HG03432 (cell line): ENCODE measurements around the gene KRTAP1-3.
"Not testable (repeated sequence)": the region's sequence is repeated elsewhere in the genome, so short reads cannot be mapped to it uniquely, and the experiment has no call there.

Source experiments
- ATAC-seq: cut with Tn5 transposase; IDR thresholded peaks from one replicate; pipeline ENCODE4 v1.9.1; 2021; ENCODE audit warnings: mild to moderate bottlenecking, moderate library complexity; ENCODE audit not compliant: unreplicated experiment

Gene KRTAP1-3, protein sequence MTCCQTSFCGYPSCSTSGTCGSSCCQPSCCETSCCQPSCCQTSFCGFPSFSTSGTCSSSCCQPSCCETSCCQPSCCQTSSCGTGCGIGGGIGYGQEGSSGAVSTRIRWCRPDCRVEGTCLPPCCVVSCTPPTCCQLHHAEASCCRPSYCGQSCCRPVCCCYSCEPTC

GRCh38 chr17:41034346-41034935, at the start of gene KRTAP1-3:
KRTAP1-3 (minus strand) TSS chr17:41034874; CDS start chr17:41034821, 53 bp downstream.
- not testable (repeated sequence) for ATAC-seq

DNA sequence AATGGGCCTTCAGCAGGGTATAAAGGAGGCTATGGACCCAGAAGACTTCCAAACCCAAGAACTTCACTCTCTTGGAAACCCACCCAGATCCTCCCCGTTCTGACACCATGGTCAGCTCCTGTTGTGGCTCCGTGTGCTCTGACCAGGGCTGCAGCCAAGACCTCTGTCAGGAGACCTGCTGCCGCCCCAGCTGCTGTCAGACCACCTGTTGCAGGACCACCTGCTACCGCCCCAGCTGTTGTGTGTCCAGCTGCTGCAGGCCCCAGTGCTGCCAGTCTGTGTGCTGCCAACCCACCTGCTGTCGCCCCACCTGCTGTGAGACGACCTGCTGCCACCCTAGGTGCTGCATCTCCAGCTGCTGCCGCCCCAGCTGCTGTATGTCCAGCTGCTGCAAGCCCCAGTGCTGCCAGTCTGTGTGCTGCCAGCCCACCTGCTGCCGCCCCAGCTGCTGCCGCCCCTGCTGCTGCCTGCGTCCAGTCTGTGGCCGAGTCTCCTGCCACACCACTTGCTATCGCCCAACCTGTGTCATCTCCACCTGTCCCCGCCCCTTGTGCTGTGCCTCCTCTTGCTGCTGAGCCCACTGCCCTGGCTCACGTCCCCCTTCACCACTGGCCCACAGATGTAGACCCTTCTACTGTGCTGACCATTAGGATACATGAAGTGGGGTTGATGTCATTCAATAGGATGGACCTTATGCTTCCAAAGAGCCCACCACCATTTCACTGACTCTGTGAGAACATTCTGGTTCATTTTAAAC, 49.6 kb upstream of the KRTAP1-3 start, which contains the start of gene KRTAP4-7:
Gene KRTAP4-7 (plus strand): TSS at position 51 of the 757 bp plus-strand sequence. CDS start 57 bp downstream, at position 108.
- ATAC-seq = not testable (repeated sequence)

DNA sequence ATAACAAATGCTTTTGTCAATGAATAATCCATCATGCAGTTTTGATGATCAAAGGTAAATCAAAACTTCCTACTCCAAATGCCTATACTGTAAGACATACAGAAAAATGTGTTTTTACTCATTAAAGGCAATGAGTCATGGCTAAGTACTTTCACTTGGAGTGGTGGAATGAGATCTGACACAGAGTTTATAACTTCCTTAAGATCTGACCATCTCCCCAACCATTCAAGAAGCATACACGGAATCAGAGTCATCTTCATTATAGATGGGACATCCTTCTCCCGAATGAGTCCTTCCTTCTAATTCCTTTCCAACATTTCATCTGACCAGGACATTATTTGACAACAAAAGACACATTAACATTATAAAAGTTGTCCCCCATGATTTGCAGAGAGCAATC, 48.8 kb upstream of the KRTAP1-3 start:
- not testable (repeated sequence) for ATAC-seq

- ATAC-seq = no peak
These were observed 48.0 kb upstream of the KRTAP1-3 start for GRCh38 chr17:41082626-41083025.

- ATAC-seq = no peak
These were observed 42.1 kb upstream of the KRTAP1-3 start for GRCh38 chr17:41076788-41077187.

DNA sequence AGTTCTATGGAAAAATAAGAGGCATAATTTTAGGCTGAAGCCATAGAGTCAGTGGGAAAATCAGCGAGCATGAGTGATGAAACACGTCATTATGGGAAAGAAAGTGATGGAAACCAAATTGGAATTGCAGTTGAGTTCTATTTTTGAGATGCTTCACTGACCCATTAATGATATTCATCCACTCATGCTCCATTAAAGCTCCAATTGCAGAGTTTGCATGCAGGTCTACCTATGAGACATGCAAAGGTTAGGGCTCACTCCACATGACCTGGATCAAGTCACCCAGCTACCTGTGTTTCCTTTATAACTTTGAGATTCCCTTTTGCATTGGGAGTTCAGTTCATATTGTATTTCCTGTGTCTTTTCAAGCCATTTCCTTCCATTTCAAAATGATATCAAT, 39.0 kb upstream of the KRTAP1-3 start:
- ATAC-seq = no peak

DNA sequence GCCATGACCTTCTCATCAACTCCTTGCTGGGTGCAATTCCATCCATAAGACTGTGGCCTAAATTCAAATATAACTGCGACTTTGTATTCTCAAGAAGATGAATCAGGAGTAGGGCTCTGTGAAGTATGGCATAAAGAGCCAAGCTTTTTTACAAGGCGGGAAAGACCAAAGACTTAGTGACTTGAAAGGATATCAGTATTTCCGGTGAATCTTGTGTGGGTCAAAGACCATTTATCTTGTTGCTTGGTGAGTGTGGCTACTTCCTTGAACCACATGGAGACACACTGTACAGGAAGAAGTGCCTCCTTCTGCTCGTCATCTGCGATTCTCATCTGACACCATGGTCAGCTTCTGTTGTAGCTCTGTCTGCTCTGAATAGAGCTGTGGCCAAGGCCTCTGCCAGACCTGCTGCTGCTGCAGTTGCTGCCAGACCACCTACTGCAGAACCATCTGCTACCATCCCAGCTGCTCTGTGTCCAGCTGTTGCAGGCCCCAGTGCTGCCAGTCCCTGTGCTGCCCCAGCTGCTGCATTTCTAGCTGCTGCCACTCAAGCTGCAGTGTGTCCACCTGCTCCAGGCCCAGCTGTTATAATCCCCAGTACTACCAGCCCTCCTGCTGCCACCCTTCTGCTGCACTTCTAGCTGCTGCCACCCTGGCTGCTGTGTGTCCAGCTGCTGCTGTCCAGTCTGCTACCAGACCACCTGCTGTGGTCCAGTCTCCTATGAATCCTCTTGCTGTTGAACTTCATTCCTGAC, 37.1 kb upstream of the KRTAP1-3 start:
- no peak for ATAC-seq

DNA sequence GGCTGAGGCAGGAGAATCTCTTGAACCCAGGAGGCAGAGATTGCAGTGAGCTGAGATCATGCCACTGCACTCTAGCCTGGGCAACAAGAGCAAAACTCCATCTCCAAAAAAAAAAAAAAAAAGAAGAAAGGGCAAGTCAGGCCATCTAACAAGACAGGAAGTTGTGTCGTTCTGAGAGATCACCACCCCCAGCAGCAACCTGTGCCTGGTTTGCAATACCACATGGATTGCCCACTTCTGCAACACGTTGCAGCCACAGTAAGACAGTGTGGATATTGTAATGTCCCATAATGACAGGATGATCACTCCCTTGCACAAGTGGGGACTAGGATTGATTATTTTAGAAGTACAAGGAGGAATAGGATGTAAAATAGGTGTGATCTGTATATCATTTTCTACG, 34.4 kb upstream of the KRTAP1-3 start:
- ATAC-seq = no peak

DNA sequence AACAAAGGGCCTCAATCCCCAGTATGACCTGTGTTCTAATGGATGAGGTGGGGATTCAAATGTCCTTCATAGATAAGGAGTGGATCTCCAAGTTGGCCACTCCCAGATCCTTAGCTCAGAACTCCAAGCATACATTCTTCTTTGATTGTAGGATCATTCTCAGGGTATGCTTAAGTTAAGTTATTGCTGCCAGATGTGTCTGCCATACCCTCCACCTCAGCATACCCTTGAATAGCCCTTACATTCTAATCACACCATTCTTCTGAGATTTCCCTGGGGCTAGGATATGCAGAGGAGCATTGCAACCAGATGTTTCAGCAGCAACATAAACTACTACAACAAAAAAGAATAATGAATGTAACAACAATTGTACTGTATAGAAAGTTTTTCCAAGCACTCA, 32.6 kb upstream of the KRTAP1-3 start:
- ATAC-seq = no peak

DNA sequence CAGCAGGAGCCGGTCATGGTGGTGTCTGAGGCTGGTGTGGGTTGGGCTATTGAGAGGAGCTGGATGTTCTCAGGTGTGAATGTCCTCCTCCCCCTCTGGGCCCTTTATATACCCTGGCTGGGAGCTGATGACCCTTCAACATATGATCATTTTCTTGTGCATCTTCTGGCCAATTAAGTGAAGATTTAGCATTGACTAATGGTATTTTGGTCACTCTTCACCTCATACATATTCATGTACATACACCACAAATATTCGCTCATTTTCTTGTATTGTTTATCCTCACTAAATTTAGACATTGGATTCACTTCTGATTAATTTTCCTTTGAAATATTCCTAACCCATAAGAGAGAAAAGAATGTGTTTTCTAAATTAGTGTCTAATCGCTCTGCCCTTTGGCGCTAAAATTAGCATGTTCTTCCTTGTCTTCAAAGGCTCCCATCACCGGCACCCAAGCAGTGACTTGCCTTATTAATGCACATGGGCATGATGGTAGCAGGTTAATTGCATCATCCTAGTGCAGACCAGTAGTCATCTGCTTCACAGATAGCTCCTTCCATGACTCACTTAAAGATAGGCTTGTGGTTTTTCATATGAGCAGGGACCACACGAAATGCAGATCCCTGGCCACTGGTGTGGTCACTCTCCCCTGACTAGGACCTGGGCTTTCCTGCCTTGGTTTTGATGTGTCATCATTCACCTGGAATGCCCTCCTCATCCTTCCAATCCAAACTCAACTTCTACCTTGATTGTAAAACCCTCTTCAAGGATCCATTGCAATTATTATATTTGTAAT, 31.4 kb upstream of the KRTAP1-3 start, which contains the start of gene KRTAP2-4:
Gene KRTAP2-4 (minus strand): TSS at position 51 of the 796 bp plus-strand sequence. CDS start 34 bp downstream, at position 17.
- ATAC-seq = no peak

GRCh38 chr17:41065016-41065689, 30.5 kb upstream of the KRTAP1-3 start:
- not testable (repeated sequence) for ATAC-seq

GRCh38 chr17:41064301-41064700, 29.6 kb upstream of the KRTAP1-3 start:
- ATAC-seq = no peak

DNA sequence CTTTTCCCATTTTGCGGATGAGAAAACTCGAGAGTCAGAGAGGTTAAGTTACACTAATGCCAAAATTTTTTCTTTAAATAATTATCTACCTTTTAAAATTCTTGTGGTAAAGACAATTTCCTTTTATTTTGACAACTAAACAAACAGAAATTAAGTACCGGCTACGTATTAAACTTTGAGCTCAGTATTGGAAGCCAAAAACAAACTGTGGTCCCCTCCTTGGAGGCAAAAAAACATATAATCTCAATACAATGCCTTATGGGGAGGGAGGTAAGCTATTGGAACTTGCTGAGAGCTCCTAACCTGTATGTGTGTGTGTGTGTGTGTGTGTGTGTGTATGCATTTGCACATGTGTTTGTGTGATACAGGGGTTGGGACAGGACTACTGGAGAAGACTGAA, 28.8 kb upstream of the KRTAP1-3 start:
- no peak for ATAC-seq

DNA sequence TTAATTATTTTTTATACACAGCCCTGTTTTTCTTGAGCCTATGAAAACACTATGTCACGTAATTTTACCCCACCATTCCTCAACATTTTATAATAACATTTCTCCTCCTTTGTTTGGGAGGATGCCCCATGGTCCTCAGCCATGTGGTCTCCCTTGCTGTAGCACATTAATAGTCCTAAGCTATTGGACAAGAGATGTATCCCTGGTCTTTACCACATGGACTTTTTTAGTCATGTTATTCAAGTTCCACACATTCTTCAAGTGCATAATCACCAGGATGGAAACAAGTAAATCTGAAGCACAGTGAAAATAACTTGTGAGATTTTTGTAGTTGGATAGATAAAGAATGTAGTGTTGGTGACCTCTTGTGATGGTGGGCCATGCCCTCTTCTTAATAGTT, 27.3 kb upstream of the KRTAP1-3 start:
- ATAC-seq = no peak

GRCh38 chr17:41060052-41060604, 25.5 kb upstream of the KRTAP1-3 start, which contains the start of gene KRTAP2-3:
KRTAP2-3 (minus strand) TSS chr17:41060114; CDS start chr17:41060050, 64 bp downstream.
- no peak for ATAC-seq

DNA sequence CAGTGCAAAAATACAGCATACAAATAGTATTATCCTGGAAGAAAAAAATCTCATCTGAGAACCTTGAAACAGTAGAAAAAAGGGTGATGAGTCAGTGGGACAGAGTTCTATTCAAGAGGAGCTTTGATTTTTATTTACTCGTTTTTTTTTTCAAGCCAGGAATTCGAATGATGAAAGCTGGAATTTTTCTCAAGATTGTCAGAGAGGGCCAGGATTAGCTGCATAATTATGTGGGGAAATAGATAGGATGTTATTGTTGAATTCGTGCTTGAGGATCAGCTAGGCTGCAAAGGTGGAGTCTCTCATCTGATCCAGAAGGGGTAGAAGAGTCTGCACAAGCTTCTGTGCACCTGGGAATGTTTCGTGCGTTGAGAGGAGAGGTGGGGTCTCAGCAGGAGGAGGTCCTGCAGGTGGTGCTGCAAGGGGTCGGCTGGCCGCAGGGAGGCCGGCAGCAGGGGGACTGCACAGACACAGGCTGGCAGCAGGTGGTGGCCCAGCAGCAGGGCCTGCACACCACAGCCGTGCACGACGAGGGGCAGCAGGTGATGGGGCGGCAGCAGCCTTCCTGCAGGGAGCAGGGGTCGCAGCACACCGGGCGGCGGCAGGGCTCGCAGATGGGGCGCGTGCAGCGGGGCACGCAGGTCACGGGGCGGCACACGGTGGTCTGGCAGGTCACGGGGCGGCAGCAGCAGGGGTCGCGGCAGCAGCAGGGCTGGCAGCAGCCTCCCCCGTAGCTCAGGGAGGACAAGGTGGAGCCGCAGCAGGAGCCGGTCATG, 24.8 kb upstream of the KRTAP1-3 start:
- not testable (repeated sequence) for ATAC-seq

DNA sequence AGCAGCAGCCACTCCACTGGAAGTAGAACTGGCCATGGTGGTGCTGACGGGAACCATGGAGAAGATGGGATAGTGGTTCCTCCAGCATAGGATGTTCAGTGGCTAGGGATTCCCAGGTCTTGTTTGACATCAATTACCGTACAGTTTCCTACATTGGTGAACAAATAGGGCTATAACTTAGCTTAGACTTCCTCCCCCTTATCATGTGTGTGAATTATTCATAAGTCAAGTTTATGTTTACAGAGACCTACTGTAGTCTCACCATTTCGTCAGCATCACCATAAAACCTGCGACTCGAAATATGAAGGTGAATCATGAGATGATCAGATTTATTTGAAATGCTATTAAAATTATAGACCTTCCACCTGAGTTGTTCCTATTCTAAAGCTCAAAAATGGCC, 24.1 kb upstream of the KRTAP1-3 start:
- ATAC-seq = no peak

DNA sequence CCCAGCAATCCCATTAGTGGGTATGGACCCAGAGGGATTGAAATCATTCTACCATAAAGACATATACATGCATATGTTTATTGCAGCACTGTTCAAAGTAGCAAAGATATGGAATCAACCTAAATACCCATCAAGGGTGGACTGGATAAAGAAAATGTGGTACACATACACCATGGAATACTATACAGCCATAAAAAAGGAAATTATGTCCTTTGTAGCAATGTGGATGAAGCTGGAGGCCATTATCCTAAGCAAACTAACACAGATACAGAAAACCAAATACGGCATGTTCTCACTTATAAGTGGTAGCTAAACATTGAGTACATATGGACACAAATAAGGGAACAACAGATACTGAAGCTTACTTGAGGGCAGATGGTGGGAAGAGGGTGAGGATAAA, 22.9 kb upstream of the KRTAP1-3 start:
- no peak for ATAC-seq

DNA sequence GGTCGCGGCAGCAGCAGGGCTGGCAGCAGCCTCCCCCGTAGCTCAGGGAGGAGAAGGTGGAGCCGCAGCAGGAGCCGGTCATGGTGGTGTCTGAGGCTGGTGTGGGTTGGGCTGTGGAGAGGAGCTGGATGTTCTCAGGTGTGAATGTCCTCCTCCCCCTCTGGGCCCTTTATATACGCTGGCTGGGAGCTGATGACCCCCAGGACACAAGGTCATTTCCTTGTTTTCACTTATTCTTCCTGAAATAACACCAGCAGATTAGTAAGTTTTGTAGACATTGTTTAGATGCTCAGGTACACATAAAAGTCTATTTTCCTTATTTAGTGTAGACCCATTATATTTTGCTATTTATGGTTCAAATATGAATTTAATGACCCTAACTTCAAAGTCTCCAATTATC, 20.5 kb upstream of the KRTAP1-3 start, which contains the start of gene KRTAP2-2:
Gene KRTAP2-2 (minus strand): TSS at position 101 of the 400 bp plus-strand sequence. CDS start 19 bp downstream, at position 82.
- not testable (repeated sequence) for ATAC-seq
